HG03558 (cell line): Measurements from ENCODE around the gene KIF13A.
"Not testable (repeated sequence)": the region's sequence is repeated elsewhere in the genome, so short reads cannot be mapped to it uniquely, and the experiment has no call there.

Experiments used
- ATAC-seq: cut with Tn5 transposase; IDR thresholded peaks from one replicate; pipeline ENCODE4 v1.9.1; 2021; ENCODE audit warnings: moderate number of reproducible peaks; ENCODE audit not compliant: unreplicated experiment; ENCODE audit errors: extremely low read depth

The KIF13A gene

DNA sequence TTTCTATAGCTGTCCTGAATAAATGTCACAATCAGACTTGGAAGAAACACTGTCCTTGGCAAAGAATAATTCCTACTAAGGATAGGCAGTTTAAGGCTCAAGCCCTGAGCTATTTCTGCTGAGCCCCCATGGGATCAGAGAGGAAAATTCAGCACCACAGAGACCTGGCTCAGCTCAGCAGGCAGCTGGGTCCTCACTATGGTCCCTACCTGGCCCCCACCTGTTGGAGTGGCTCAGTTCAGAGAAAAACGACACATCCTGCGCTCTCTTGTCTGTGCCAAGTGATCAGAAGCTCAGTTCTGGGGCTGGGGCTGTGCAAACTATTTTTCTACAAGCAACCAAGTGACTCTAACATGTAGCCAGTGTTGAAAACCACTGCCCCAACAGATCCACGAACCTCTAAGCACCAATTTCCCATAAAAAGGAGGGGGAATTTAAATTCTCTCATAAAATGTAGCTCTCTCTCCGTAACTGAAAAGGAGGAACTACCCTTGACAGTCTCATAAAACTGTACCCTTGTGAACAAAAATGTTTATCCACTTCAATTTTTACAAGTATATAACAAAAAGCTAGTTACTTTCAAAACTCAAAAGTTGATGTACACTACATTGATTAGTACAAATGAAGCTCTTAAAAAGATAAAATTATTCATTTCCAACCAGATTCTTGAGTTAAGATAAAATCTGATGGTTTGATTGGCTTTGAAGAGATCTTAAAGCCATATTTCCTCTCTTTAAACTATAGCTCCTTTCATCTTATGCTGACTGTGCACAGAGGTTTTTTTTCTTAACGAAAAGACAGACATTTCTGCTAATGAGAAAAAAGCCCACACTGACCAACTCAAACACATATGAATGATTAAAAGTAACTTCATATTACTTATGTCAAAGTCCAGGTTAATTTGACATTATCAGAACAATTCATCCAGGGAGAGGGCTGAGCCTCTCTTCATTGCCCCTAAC is 52.0 kb downstream of the KIF13A start:
- no peak for ATAC-seq

DNA sequence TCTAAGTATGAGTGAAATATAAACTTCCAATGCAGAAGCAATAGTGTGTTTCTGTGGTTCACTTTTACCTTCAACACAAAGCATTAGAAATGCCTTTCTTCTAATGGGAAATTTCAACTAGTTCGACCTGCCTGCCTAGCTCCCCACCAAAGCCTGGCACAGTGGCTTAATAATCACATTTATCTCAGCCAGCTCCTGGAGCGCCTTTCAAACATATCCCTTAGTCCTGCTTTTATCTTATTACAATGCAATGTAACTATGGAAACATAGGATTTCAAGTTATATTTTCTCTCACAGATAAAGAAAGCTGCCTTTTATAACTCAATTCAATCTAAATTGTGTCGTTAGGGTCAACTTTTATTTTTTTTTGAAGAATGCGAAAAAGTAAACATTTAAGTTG is 53.7 kb downstream of the KIF13A start:
- ATAC-seq, result no peak

DNA sequence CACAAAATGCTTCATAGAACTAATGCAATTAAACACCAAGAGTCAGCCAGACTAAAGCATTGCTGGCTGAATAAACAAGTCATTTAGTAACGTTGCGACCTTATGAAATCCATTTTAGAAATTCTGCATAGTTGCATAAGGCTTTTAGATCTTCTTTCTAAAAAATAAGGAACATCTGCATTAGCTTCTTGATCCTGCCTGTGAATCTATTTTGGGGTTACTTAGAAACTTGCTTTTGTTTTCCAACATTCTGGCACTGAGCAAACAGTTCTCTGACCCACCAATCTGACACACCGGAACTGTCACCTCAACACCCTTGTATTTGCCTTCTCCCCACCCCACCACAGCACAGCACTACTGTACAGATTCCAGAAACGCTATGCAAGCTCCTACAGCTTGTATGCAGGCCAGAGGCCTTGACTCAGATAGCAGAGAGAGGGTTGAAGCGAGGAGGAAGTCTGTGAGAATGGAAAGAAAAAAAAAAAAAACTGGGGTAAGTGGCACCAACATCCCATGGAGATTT is 55.0 kb downstream of the KIF13A start:
- no peak for ATAC-seq

DNA sequence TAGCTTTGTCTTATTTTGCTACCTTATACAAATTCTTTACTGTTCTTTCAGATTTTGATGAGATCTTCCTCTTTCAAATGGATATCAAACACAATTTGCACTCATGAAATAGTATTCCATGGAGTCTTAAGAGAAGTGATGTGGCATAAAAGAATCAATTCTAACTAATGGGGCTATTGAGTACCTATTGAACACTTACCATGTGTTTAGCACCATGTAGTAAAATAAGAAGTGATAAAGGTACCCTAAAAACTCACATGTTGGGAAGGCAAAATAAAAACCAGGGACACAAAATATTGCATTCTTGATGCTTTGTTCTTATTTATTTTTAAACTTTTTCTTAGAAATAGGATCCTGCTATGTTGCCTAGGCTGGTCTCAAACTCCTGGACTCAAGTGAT is 56.2 kb downstream of the KIF13A start:
- ATAC-seq, result no peak

DNA sequence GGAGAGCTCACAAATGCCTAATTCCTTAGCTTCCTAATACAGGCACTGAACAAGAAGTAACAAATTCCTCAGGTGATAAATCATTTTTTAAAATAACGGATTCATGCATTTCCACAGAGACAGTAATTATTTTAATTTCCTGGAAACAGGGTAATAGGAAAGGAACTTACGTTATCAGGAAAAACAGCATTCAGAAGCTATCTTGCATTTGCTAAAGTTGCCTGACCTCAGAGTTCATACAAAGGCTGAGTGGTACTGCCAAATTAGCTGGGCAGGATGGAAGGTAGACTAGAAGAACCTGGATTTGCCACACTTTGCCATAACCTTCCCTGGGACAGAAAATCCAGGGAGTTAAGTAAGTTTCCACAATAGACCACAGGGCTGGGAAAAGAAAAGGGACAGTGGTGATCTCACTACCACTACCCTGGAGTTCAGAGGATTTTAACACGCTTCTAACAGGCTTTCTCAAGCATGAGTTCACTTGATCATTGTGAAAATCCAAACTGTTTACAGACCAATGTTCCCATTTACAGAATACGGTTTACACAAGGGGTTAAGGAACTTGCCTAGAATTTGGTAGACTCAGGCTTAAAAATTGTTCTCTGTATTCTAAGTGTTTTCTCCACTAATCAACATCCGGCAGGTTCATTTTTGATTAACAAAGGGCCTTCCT is 57.0 kb downstream of the KIF13A start:
- ATAC-seq, result no peak

DNA sequence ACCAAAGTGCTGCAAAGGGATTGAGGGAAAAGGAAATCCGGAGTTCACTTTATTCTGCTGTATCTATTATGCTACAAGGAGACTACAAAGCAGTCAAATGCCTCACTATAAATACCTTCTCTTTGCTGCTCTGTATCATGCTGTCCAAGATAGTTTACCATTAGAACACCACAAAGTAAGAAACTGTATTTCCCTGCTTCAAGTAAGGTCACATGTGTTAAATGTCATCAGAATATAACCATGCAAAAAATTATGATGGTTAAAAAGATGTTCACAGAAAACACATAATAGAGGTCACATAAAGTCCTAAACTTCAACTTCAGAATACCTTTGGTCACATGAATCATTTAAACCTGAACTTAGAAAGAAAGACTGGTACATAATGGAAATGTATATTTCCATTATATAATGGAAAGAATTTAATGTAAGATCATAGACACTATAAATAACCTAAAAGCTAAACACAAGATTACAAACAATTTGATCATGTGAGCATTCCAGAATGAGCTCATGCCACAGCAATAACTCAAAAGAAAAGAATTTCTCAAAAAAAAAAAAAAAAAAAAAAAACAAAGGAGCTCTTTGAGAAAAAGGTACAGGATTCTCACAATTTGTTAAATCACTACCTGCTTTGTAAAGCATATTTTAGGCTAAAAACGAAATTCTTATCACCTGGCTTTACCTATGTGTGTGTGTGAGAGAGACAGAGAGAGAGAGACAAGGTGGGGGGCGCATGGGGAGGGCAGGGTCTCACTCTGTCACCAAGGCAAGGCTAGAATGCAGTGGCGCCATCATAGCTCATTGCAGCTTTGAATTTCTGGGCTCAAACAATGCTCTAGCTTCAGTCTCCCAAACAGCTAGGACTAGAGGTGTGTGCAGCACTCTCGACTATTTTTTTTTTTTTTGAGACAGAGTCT is 58.7 kb downstream of the KIF13A start:
- no peak for ATAC-seq

DNA sequence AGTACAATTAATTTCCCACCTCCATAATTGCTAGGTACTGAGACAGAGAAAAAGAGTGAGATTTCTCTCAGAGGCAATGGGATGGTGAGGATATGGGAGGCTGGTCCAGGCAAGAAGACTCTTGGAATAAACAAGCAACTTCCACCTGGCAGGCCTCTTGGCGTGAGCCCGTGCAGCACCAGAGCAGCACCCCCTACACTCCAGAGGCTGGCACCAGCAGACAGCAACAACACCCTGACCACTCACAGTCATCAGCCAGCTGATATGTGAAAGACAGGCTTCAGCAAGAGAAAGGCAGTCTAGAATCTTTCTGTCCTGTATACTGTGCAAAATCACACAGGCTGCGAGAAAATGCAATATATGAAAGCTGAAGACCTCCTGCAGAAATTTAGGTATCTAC is 59.7 kb downstream of the KIF13A start:
- no peak for ATAC-seq

DNA sequence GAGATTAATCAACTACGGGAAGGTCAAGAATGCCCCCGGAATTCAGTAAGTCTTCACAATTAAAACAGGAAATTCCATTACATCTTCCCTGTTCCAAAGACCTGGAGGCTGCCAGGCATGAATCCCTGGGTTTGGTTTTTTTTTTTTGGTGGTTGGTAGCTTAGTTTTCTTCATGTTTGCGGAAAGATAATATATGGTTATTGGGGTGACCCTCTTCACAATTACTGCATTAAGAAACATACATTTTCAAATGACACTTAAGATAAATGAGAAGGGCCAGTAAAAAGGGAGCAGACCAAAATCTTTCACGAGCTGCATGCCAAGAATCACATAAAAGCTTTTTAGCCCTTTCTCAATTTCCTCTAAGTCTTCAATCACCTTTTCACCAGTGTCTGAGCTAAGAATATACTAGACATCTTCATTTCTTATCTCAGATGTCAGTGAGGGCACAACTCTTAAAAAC is 64.0 kb downstream of the KIF13A start:
- ATAC-seq, result no peak

DNA sequence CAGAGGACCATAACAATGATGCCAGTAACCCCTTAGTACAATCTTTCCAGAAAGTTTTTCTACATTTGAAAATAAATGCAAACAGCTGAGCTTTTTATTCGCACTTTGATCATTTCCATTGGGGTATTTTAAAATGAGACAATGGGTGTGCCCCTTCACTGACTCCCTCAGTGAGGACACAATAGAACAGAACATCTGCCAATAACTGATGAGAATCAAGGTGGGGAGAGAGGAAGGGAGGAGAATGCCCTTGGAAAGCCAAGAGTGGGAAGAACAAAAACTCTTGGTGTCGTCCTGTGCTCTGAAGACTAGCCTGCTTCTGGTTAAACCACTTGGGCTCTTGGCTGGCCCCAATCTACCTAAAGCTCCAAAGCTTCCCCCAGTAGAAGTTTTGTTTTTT is 66.0 kb downstream of the KIF13A start:
- no peak for ATAC-seq

DNA sequence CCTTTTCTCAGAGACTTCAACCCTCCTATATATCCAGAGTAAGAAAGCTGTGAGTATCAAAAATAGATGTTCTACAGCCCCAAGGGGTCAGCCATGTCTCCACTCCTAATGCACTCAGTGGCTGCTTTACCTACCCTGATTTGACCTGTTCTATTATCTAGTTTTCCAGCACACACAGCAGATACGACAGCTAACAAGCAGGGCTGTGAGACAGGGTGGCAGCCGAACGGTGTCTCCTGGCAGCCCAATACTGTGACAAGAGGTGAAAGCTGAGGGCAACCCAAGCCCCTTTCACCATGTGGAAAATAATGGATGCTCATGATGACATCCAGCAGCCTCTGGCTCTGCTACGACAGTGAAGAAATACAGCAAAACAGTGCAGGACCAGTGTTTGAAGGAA is 67.9 kb downstream of the KIF13A start:
- no peak for ATAC-seq

DNA sequence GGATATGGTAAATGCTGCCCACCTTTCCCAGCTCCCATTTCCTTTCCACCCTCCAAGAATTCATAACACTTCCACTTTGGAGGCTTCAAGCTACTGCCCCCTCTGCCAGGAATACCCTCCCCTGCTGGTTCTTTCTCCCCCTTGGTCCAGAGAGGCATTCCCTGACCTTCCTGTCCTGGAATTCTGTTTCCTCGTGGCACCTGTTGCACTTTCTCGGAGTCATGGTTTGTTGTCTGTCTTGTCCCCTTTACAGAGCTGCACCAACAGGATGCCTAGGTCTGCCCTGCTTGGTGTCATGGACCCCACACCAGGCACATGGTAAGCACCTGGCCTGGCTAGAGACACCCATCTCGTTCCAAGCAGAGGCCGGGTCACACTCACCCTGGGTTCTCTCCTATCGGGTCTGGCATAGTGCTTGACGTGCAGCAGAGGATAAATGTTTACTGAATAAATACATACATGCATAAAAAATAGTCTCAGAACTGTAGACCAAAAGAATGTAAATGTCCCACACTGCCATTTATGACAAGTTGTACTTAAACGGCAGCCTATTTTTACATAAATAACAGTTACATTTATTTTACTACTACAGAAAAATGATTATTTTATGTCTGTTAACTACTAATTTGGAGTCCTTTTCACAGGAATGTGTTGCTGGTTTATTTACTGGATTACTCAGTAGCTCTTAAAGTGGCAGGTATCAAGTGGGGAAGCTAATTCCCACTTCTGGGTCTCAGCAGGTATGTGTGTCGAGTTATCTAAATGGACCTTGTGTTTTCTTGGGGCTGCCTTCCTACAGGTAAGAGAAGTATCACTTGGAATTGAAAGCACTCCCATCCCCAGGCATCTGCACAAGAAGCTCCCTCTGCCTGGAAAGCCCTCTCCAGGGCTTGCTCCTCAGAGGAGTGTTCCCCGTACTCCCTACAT is 69.3 kb downstream of the KIF13A start:
- no peak for ATAC-seq

DNA sequence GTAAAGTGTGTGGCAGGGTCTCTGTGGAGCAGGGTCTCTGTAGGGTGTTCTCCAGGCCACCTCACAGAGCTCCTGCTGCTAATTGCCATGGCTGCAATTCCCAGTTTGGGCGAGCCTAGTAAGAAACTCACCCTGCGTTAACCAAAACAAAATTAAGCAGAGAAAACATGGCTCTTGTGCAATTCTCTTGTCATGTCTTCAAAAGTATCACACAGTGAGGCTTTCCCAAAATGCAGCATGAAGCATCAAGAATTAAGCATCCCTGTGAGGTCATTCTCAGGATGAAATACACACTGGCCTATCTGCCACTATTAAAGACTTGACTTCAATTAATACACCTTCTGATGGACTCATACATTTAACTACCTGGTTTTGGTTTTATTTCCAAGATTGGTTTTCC is 72.8 kb downstream of the KIF13A start:
- no peak for ATAC-seq

DNA sequence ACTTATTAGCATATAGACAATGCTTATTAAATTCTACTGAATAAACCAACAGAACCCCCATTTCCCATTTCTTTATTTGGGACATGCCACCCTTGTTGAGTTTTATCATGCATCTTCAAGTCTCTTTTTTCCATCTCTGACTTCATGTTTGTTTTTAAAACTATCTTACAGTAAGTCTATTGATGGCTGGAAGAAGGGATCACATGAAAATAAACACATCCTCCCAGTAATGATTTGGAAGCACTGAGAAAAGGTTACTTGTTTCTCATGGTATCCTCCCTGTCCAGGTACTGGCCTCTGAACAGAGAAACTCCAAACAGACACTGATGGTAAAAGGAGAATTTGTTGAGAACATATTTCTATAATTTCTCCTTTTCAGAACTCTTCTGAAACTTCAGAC is 74.9 kb downstream of the KIF13A start:
- no peak for ATAC-seq

DNA sequence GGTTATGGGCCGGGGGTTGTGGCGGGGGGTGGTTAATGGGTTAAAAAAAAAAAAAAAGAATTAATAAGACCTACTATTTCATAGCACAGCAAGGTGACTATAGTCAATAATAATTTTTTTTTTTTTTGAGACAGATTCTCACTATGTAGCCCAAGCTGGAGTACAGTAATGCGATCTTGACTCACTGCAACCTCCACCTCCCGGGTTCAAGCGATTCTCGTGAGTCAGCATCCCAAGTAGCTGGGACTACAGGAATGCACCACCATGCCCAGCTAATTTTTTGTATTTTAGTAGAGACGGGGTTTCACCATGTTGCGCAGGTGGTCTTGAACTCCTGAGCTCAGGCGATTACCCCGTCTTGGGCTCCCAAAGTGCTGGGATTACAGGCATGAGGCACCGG is 75.8 kb downstream of the KIF13A start:
- not testable (repeated sequence) for ATAC-seq

DNA sequence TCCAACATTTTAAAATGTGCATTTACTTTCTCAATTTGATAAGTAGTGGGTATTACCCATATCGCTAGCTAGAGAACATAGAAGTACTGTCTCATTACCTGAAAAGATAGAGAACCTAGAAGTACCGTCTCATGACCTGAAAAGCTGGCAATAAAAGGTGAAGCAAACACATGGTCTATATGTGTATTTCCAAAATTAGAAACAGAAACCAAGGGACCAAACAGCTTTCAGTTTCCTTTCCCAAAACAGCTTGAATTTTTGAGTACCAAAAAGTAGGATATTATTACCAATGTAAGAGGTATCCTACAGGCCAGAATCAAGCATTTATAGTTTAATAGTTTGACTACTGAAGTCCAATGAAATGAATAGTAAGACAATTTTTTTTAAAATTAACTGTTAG is 77.2 kb downstream of the KIF13A start:
- ATAC-seq, result no peak

DNA sequence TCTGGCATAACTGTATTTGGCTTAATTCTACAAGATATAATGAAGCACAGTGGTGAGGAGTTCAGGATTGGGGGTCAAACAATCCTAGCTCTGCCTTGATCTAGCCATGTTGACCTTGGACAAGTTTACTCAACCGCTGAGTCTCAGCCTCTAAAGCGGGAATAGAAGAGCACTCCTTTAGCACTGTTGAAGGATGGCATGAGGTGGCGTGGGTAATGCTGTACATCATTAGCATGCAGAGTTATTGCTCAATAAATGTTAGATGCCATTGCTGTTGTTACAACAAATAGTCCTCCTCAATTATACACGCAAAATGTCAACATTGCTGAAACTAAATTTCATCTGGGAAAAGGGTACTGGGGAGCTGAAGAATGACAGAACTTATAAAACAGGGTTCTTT is 78.6 kb downstream of the KIF13A start:
- ATAC-seq, result no peak

DNA sequence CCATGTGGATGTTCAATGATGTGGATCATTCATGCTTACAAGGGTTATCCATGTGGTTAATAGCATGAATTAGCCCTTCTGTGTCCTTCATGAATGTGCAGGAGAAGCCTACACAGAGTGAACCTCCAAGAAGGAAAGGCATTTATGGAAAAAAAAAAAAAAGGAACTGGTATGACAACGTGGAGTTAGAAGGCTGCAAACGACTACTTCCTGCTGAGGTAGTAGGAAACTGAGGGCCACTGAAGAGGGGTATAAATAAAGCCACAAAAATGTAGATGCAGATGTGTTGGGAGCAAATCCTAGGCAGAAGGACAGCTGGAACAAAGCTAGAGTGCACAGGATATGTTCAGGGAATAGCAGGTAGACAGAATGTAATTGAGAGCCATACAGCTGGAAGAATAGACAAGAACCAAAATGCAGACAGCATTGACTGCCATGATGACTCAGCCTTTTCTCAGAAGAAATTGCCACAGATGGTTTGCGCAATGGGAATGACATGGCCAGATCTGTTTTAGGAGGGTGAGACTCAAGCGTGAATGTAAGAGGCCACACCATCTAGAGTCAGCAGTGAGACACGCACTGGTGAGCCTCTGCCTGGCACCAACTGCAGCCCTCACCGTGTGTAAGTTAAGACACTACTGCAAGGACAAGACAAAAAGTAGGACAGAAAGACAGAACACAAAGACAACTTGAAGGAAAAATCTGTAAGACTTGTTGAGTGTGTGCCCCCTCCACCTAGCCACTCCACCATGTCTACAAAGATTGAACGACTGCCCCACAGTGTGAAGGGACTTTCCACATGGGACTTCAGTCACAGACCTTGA is 79.8 kb downstream of the KIF13A start:
- ATAC-seq, result no peak
